Fibroblast of pulmonary artery (primary cell): ENCODE results near the gene FAM168A.
A peak's percentile ranks its signal among the peaks of the same experiment; 100 is the strongest.

Experiments
- DNase-seq: peaks from one replicate; pipeline ENCODE4 v3.0.0-alpha.2; 2010; ENCODE audit warnings: low read depth
- H3K4me3 ChIP-seq: replicated peaks from 2 replicates; pipeline ENCODE4 v1.5.1; 2011; ENCODE audit warnings: low read depth, mild to moderate bottlenecking, control low read depth, low read length, moderate library complexity
- CTCF ChIP-seq: IDR thresholded peaks from 2 replicates; pipeline ENCODE4 v1.5.1; 2011; ENCODE audit warnings: mild to moderate bottlenecking, control low read depth, low read length, inconsistent platforms; ENCODE audit errors: missing control alignments

Gene FAM168A

GRCh38 chr11:73596547-73596946, 1.4 kb downstream of the FAM168A start:
- TF ChIP-seq CTCF, result no peak
- H3K4me3 ChIP-seq, result peak overlapping the region; percentile 81
- no peak for DNase-seq

- TF ChIP-seq CTCF, result no peak
- DNase-seq, result no peak
- H3K4me3 ChIP-seq, result no peak overlapping the region
Measured at GRCh38 chr11:73592640-73593039, 5.3 kb downstream of the FAM168A start.

- no peak for DNase-seq
- no peak for TF ChIP-seq CTCF
- H3K4me3 ChIP-seq, result no peak overlapping the region
Measured at GRCh38 chr11:73591743-73592142, 6.2 kb downstream of the FAM168A start.

- H3K4me3 ChIP-seq, result no peak overlapping the region
- DNase-seq, result no peak
- TF ChIP-seq CTCF, result no peak
Measured at GRCh38 chr11:73590991-73591390, 6.9 kb downstream of the FAM168A start.

GRCh38 chr11:73586791-73587190, 11.1 kb downstream of the FAM168A start:
- TF ChIP-seq CTCF, result no peak
- DNase-seq, result no peak
- no peak overlapping the region for H3K4me3 ChIP-seq

GRCh38 chr11:73585834-73586575, 11.9 kb downstream of the FAM168A start:
- no peak for TF ChIP-seq CTCF
- no peak for DNase-seq
- H3K4me3 ChIP-seq, result no peak overlapping the region

- no peak for TF ChIP-seq CTCF
- no peak overlapping the region for H3K4me3 ChIP-seq
- no peak for DNase-seq
Measured at GRCh38 chr11:73584831-73585230, 13.1 kb downstream of the FAM168A start.
